ENCODE measurements around the gene TOR4A.

The TOR4A gene

GRCh38 chr9:137303151-137303892 is 25.8 kb downstream of the TOR4A start:
- Histone ChIP-seq H3K36me3 (replicated peaks) (no peaks in the 10 kb centered on the region), H3K27ac (no peak overlapping the region), H3K4me3 (ENCODE audit: low read depth, low read length) (no peak overlapping the region), H3K27me3 (replicated peaks) (no peaks in the 10 kb centered on the region)
- DNase-seq = no peak
- in situ Hi-C loops (cut with HindIII; ENCODE audit: low pct_ligation_motif_present, low sequenced_read_pairs) = no loop called here
- TF ChIP-seq, protein P1, sequence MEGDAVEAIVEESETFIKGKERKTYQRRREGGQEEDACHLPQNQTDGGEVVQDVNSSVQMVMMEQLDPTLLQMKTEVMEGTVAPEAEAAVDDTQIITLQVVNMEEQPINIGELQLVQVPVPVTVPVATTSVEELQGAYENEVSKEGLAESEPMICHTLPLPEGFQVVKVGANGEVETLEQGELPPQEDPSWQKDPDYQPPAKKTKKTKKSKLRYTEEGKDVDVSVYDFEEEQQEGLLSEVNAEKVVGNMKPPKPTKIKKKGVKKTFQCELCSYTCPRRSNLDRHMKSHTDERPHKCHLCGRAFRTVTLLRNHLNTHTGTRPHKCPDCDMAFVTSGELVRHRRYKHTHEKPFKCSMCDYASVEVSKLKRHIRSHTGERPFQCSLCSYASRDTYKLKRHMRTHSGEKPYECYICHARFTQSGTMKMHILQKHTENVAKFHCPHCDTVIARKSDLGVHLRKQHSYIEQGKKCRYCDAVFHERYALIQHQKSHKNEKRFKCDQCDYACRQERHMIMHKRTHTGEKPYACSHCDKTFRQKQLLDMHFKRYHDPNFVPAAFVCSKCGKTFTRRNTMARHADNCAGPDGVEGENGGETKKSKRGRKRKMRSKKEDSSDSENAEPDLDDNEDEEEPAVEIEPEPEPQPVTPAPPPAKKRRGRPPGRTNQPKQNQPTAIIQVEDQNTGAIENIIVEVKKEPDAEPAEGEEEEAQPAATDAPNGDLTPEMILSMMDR (IDR thresholded peaks at IDR 0.05; ENCODE audit: low read depth, low read length, missing control alignments) = no peak

GRCh38 chr9:137303893-137304382 is 26.4 kb downstream of the TOR4A start:
- no peak overlapping the region for H3K4me3 ChIP-seq (ENCODE audit: low read depth, low read length)
- no peaks in the 10 kb centered on the region for H3K36me3 ChIP-seq (replicated peaks)
- no peak overlapping the region for H3K27ac ChIP-seq
- TF ChIP-seq, protein P1 (IDR thresholded peaks at IDR 0.05; ENCODE audit: low read depth, low read length, missing control alignments) = no peak
- in situ Hi-C loops (cut with HindIII; ENCODE audit: low pct_ligation_motif_present, low sequenced_read_pairs) = no loop called here
- DNase-seq = no peak
- H3K27me3 ChIP-seq (replicated peaks) = no peaks in the 10 kb centered on the region

DNA sequence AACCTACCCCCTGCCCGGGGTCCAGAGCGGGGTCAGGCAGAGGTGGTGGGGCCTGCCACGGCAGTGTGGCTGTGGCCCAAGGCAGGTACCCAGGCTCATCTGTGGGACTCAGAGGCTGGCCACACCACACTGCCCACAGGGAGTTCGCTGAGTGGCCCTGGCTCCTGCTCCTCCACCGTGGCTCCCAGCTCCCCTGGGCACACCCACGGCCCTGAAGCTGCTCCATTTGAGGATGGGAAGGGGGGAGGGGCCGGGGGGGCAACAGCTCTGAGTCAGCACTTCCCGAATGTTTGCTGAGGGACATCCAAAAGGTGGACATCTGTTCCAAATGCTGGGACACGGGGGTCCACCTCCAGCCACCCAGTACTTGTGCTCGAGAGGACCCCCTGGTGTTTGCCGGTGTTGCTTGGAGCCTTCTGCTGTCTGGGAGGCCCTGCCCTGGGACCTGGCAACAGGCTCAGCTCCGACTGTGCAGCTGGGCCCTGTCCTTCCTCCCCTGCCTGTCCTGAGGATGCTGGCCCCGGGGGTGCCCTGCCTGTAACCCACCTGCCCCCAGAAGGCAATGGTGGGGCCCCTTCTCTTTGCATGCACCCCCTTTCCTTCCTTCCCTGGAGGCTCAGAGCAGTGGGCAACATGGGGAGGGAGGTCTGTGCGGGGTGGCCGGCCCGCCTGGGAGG is 27.0 kb downstream of the TOR4A start:
- H3K27me3 ChIP-seq (replicated peaks) = no peaks in the 10 kb centered on the region
- no peaks in the 10 kb centered on the region for H3K36me3 ChIP-seq (replicated peaks)
- no peak for DNase-seq
- peak overlapping the region; percentile 65 for H3K27ac ChIP-seq
- TF ChIP-seq, protein P1 (IDR thresholded peaks at IDR 0.05; ENCODE audit: low read depth, low read length, missing control alignments) = peak; percentile 51
- in situ Hi-C loops (cut with HindIII; ENCODE audit: low pct_ligation_motif_present, low sequenced_read_pairs) = no loop called here
- H3K4me3 ChIP-seq (ENCODE audit: low read depth, low read length) = no peak overlapping the region

- Histone ChIP-seq H3K27me3 (replicated peaks) (no peaks in the 10 kb centered on the region), H3K4me3 (ENCODE audit: low read depth, low read length) (no peak overlapping the region), H3K27ac (peak overlapping the region; percentile 65), H3K36me3 (replicated peaks) (no peaks in the 10 kb centered on the region)
- in situ Hi-C loops (cut with HindIII; ENCODE audit: low pct_ligation_motif_present, low sequenced_read_pairs) = no loop called here
- TF ChIP-seq, protein P1 (IDR thresholded peaks at IDR 0.05; ENCODE audit: low read depth, low read length, missing control alignments) = peak; percentile 57
- peak; percentile 54 for DNase-seq
Measured at GRCh38 chr9:137305060-137305797, 27.7 kb downstream of the TOR4A start.

GRCh38 chr9:137305798-137306065 is 28.2 kb downstream of the TOR4A start:
- in situ Hi-C loops (cut with HindIII; ENCODE audit: low pct_ligation_motif_present, low sequenced_read_pairs) = no loop called here
- no peaks in the 10 kb centered on the region for H3K36me3 ChIP-seq (replicated peaks)
- H3K4me3 ChIP-seq (ENCODE audit: low read depth, low read length) = no peak overlapping the region
- DNase-seq = no peak
- TF ChIP-seq, protein P1 (IDR thresholded peaks at IDR 0.05; ENCODE audit: low read depth, low read length, missing control alignments) = no peak
- no peak overlapping the region for H3K27ac ChIP-seq
- H3K27me3 ChIP-seq (replicated peaks) = no peaks in the 10 kb centered on the region
